Neural cell (in vitro differentiated cells): Measurements from ENCODE around the gene RCBTB2. TPM values are rescaled to one million over a fixed set of nuclear protein-coding genes. Genes with fewer than 3 reads are reported as not detected.

Source experiments
- H2AFZ ChIP-seq: fragments of 200-600, 300-800 bp; sonication (generic), shearing (Covaris generic); 2 replicates; pipeline ENCODE4 v1.6.0; 2014; ENCODE audit warnings: low read depth, mild to moderate bottlenecking, antibody characterized with exemption, low read length, moderate library complexity
- H3F3A ChIP-seq: fragments of 200-600 bp; shearing (Covaris generic); 2 replicates; pipeline ENCODE4 v1.6.1; 2016; ENCODE audit warnings: mild to moderate bottlenecking, moderate library complexity, mixed read lengths, antibody characterized with exemption, low read length; ENCODE audit not compliant: insufficient read depth, poor library complexity, severe bottlenecking
- H3K27ac ChIP-seq: fragments of 200-600, 300-800 bp; sonication (generic), shearing (Covaris generic); 2 replicates; pipeline ENCODE4 v1.5.1; 2014; ENCODE audit warnings: mild to moderate bottlenecking, low read length, moderate library complexity
- H3K27me3 ChIP-seq: fragments of 300-800, 200-600 bp; sonication (generic), shearing (Covaris generic); 2 replicates; pipeline ENCODE4 v1.6.0; 2014; ENCODE audit warnings: mild to moderate bottlenecking, low read depth, low read length, moderate library complexity; ENCODE audit not compliant: insufficient read depth
- H3K36me3 ChIP-seq: fragments of 300-800, 200-600 bp; sonication (generic), shearing (Covaris generic); 2 replicates; pipeline ENCODE4 v1.5.1; 2014; ENCODE audit warnings: mild to moderate bottlenecking, antibody characterized with exemption, low read length, moderate library complexity; ENCODE audit not compliant: insufficient read depth
- H3K4me2 ChIP-seq: fragments of 300-800, 200-600 bp; sonication (generic), shearing (Covaris generic); 2 replicates; pipeline ENCODE4 v1.6.0; 2014; ENCODE audit warnings: mild to moderate bottlenecking, low read length
- H3K4me3 ChIP-seq: fragments of 300-800, 200-600 bp; sonication (generic), shearing (Covaris generic); 2 replicates; pipeline ENCODE4 v1.5.1; 2014; ENCODE audit warnings: mild to moderate bottlenecking, low read length, moderate library complexity
- H3K79me2 ChIP-seq: fragments of 200-600 bp; shearing (Covaris generic); replicated peaks from 2 replicates; pipeline ENCODE4 v1.6.0; 2014; ENCODE audit warnings: mild to moderate bottlenecking, low read length, moderate library complexity; ENCODE audit not compliant: insufficient read depth
- H3K9ac ChIP-seq: fragments of 300-800, 200-600 bp; sonication (generic), shearing (Covaris generic); 2 replicates; pipeline ENCODE4 v1.6.1; 2016; ENCODE audit warnings: mild to moderate bottlenecking, low read length, mixed read lengths
- H3K9me2 ChIP-seq: fragments of 200-600 bp; shearing (Covaris generic); 2 replicates; pipeline ENCODE4 v1.6.1; 2016; ENCODE audit warnings: mild to moderate bottlenecking, low read length, mixed read lengths; ENCODE audit not compliant: insufficient read depth
- H3K9me3 ChIP-seq: fragments of 200-600, 300-800 bp; sonication (generic), shearing (Covaris generic); 2 replicates; pipeline ENCODE4 v1.6.1; 2016; ENCODE audit warnings: mild to moderate bottlenecking, mixed run types, low read length, moderate library complexity, mixed read lengths
- H4K20me1 ChIP-seq: fragments of 200-600 bp; shearing (Covaris generic); 2 replicates; pipeline ENCODE4 v1.6.1; 2016; ENCODE audit warnings: mild to moderate bottlenecking, mixed run types; ENCODE audit not compliant: insufficient read depth
- EP300 ChIP-seq: fragments of 450-650 bp; conservative IDR thresholded peaks from 2 replicates; pipeline ENCODE4 v1.6.1; 2014; ENCODE audit warnings: antibody characterized with exemption, mild to moderate bottlenecking, moderate library complexity; ENCODE audit not compliant: poor library complexity, severe bottlenecking
- EZH2 ChIP-seq: fragments of 200-600, 300-800 bp; shearing (Covaris generic), sonication (generic); IDR thresholded peaks from 2 replicates; pipeline ENCODE4 v1.6.1; 2014; ENCODE audit warnings: antibody characterized with exemption, low read length, borderline replicate concordance, mild to moderate bottlenecking; ENCODE audit not compliant: insufficient read depth, poor library complexity, severe bottlenecking
- MXI1 ChIP-seq: fragments of 450-650 bp; conservative IDR thresholded peaks from 2 replicates; pipeline ENCODE4 v1.6.1; 2014; ENCODE audit warnings: antibody characterized with exemption, mild to moderate bottlenecking; ENCODE audit not compliant: poor library complexity, severe bottlenecking
- POLR2AphosphoS5 ChIP-seq: IDR thresholded peaks from 2 replicates; pipeline ENCODE4 v1.6.1; 2012
- RAD21 ChIP-seq: fragments of 450-650 bp; conservative IDR thresholded peaks from 2 replicates; pipeline ENCODE4 v1.6.1; 2014; ENCODE audit warnings: antibody characterized with exemption, mild to moderate bottlenecking, moderate library complexity
- SMC3 ChIP-seq: fragments of 450-650 bp; conservative IDR thresholded peaks from 2 replicates; pipeline ENCODE4 v1.6.1; 2014; ENCODE audit warnings: antibody characterized with exemption, mild to moderate bottlenecking, moderate library complexity; ENCODE audit not compliant: poor library complexity
- TAF1 ChIP-seq: IDR thresholded peaks from 2 replicates; pipeline ENCODE4 v1.6.1; 2012; ENCODE audit warnings: low read depth
- polyA plus RNA-seq: library from polyadenylated mRNA; depleted of rRNA; stranded (reverse); fragments of >200 nt; gene quantifications from 2 replicates; pipeline ENCODE4 v1.2.3, GENCODE V29; 2014
- TF ChIP-seq, protein P1 (sequence below): fragments of 450-650 bp; IDR thresholded peaks from 2 replicates; pipeline ENCODE4 v1.5.1; 2014; ENCODE audit warnings: antibody characterized with exemption, mild to moderate bottlenecking, moderate library complexity; ENCODE audit not compliant: poor library complexity, severe bottlenecking
- TF ChIP-seq, protein P2 (sequence below): IDR thresholded peaks from 2 replicates; pipeline ENCODE4 v1.6.1; 2012; ENCODE audit warnings: borderline replicate concordance

The RCBTB2 gene
- polyA plus RNA-seq, 1 donor from 2014 or later: 19.0 TPM

DNA sequence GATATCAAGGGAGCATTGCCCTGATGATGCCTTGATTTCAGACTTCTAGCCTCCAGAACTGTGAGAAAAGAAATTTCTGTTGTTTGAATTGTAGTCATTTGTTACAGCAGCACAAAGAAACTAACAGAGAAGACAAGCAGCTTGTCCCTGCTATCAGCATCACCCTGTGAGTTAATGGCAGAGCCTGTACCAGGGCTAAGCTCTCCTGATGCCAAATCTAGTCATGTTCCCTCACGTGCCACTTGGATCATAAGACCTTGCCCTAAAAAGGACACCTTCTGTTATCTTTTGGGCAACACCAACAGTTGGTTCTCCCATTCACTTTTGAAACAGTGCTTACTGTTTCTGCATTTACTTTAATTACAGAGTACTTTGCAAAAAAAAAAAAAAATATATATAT is 14.8 kb downstream of the RCBTB2 start:
- no peaks in the 10 kb centered on the region for H3K9me3 ChIP-seq
- H3K9ac ChIP-seq: no peak overlapping the region
- no peaks in the 10 kb centered on the region for H3F3A ChIP-seq
- H3K9me2 ChIP-seq: no peaks in the 10 kb centered on the region
- H3K36me3 ChIP-seq: no peaks in the 10 kb centered on the region
- TF ChIP-seq, protein P1, sequence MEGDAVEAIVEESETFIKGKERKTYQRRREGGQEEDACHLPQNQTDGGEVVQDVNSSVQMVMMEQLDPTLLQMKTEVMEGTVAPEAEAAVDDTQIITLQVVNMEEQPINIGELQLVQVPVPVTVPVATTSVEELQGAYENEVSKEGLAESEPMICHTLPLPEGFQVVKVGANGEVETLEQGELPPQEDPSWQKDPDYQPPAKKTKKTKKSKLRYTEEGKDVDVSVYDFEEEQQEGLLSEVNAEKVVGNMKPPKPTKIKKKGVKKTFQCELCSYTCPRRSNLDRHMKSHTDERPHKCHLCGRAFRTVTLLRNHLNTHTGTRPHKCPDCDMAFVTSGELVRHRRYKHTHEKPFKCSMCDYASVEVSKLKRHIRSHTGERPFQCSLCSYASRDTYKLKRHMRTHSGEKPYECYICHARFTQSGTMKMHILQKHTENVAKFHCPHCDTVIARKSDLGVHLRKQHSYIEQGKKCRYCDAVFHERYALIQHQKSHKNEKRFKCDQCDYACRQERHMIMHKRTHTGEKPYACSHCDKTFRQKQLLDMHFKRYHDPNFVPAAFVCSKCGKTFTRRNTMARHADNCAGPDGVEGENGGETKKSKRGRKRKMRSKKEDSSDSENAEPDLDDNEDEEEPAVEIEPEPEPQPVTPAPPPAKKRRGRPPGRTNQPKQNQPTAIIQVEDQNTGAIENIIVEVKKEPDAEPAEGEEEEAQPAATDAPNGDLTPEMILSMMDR: no peak
- TF ChIP-seq, protein P2, sequence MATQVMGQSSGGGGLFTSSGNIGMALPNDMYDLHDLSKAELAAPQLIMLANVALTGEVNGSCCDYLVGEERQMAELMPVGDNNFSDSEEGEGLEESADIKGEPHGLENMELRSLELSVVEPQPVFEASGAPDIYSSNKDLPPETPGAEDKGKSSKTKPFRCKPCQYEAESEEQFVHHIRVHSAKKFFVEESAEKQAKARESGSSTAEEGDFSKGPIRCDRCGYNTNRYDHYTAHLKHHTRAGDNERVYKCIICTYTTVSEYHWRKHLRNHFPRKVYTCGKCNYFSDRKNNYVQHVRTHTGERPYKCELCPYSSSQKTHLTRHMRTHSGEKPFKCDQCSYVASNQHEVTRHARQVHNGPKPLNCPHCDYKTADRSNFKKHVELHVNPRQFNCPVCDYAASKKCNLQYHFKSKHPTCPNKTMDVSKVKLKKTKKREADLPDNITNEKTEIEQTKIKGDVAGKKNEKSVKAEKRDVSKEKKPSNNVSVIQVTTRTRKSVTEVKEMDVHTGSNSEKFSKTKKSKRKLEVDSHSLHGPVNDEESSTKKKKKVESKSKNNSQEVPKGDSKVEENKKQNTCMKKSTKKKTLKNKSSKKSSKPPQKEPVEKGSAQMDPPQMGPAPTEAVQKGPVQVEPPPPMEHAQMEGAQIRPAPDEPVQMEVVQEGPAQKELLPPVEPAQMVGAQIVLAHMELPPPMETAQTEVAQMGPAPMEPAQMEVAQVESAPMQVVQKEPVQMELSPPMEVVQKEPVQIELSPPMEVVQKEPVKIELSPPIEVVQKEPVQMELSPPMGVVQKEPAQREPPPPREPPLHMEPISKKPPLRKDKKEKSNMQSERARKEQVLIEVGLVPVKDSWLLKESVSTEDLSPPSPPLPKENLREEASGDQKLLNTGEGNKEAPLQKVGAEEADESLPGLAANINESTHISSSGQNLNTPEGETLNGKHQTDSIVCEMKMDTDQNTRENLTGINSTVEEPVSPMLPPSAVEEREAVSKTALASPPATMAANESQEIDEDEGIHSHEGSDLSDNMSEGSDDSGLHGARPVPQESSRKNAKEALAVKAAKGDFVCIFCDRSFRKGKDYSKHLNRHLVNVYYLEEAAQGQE: no peak
- TF ChIP-seq MXI1 (no peak), TAF1 (no peak), EP300 (no peak), RAD21 (no peak), EZH2 (no peak), POLR2AphosphoS5 (no peak), SMC3 (no peak)
- H3K27me3 ChIP-seq: no peaks in the 10 kb centered on the region
- H4K20me1 ChIP-seq: no peaks in the 10 kb centered on the region
- H2AFZ ChIP-seq: no peak overlapping the region
- H3K4me3 ChIP-seq: no peak overlapping the region
- H3K27ac ChIP-seq: no peak overlapping the region
- no peaks in the 10 kb centered on the region for H3K79me2 ChIP-seq
- H3K4me2 ChIP-seq: no peak overlapping the region

DNA sequence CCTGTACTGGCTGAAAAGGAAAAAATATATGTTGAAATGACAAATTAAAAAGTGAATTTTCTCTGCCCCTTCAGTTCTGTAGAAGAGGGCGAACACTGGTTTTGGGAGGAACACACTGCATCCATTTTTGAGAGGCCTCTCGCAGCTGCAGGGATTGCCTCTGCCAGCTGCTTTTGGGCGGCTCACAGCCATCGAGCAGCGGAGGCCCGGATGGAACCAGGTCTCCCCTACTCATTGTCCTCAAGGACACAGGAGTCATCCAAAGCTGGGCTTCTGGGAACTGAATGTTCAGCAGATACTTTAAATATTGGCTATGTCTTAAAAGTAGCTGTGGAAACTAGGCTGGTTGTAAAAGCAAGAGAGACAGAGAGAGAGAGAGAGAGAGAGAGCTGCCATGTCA is 17.1 kb downstream of the RCBTB2 start:
- H3K27ac ChIP-seq: no peak overlapping the region

More for the DNA sequence above, 17.1 kb downstream of the RCBTB2 start:
- Histone ChIP-seq H3K36me3 (no peaks in the 10 kb centered on the region), H3K27me3 (no peaks in the 10 kb centered on the region), H3K9me3 (no peaks in the 10 kb centered on the region), H3K4me2 (no peak overlapping the region), H2AFZ (no peak overlapping the region), H3K9ac (no peak overlapping the region), H4K20me1 (no peaks in the 10 kb centered on the region), H3F3A (no peaks in the 10 kb centered on the region), H3K9me2 (no peaks in the 10 kb centered on the region), H3K79me2 (no peaks in the 10 kb centered on the region), H3K4me3 (no peak overlapping the region)
- TF ChIP-seq, protein P1: no peak
- TF ChIP-seq, protein P2: no peak
- TF ChIP-seq EP300: no peak
- TF ChIP-seq POLR2AphosphoS5: no peak
- TF ChIP-seq EZH2: no peak
- TF ChIP-seq TAF1: no peak
- no peak for TF ChIP-seq RAD21
- TF ChIP-seq SMC3: no peak
- no peak for TF ChIP-seq MXI1
